GM13976 (cell line): ENCODE data around the gene CAMSAP1.

ENCODE experiments used
- DNase-seq: peaks from one replicate; pipeline ENCODE4 v3.0.0; 2012; ENCODE audit warnings: low spot score
- in situ Hi-C: fragments of 300-500 bp; cut with MboI; formaldehyde crosslinking; loops from one replicate; pipeline ENCODE4 v1.12.0; 2022; ENCODE audit warnings: low sequenced_read_pairs, mixed read lengths, inconsistent platforms; ENCODE audit not compliant: unreplicated experiment
- TF ChIP-seq, protein P1 (sequence below): IDR thresholded peaks from 2 replicates; pipeline ENCODE4 v1.5.1; 2012; ENCODE audit warnings: borderline replicate concordance, mild to moderate bottlenecking; ENCODE audit not compliant: insufficient read depth; ENCODE audit errors: extremely low read depth, missing control alignments, control extremely low read depth

The CAMSAP1 gene

DNA sequence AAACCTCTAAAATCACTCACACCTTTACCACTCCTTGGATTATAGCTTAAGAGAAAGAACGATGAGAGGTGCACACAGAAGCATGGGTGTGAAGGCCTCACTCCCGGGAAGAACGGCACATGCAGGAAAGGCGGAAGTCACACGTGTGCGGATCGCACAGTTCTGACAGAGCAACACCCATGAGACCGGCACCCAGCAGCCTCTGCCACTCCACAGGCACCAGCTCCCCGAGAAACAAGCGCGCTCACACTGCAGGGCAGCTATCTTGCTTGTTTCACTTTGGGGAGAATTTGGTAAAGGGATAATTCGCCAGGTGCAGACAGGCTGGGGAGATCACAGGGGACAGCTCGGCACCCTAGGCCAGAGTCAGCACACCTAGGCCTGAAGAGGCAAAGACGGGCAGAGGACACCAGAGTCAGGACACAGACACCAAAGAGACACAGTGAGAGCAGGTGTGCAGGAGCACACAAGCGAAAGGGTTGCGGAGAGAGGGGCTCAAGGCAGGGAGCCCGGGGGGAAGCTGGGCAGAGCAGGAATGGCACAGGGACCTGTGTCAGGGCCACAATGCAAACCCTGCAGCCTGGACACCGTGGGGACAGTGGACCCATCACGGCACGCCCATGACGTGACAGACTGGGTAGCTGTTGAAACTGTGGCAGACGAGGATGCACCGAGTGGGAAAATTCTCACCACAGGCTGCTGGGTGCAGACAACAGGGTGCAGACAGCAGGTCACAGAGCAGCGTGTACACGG, 81.7 kb downstream of the CAMSAP1 start:
- TF ChIP-seq, protein P1, sequence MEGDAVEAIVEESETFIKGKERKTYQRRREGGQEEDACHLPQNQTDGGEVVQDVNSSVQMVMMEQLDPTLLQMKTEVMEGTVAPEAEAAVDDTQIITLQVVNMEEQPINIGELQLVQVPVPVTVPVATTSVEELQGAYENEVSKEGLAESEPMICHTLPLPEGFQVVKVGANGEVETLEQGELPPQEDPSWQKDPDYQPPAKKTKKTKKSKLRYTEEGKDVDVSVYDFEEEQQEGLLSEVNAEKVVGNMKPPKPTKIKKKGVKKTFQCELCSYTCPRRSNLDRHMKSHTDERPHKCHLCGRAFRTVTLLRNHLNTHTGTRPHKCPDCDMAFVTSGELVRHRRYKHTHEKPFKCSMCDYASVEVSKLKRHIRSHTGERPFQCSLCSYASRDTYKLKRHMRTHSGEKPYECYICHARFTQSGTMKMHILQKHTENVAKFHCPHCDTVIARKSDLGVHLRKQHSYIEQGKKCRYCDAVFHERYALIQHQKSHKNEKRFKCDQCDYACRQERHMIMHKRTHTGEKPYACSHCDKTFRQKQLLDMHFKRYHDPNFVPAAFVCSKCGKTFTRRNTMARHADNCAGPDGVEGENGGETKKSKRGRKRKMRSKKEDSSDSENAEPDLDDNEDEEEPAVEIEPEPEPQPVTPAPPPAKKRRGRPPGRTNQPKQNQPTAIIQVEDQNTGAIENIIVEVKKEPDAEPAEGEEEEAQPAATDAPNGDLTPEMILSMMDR = no peak
- in situ Hi-C loops = no loop called here
- no peak for DNase-seq

DNA sequence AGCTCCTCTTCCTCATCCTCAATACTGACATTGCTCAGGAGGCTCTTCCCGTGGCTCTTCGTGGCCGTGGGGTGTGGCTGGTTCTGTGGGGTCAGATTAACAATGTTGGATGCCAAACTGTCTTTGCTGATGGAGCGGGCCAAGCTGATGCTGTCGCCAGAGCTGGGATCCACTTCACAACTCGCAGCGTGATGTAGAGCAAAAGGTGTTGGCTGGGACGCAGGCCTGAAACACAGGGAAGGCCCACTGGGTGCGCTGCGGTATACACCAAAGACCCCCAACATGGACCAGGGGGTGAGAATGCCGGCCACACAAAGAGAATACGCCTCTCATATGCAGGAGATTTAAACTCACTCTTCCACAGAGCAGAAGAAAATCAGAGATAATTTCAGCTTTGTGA, 84.3 kb downstream of the CAMSAP1 start:
- TF ChIP-seq, protein P1 = no peak
- in situ Hi-C loops = no loop called here
- no peak for DNase-seq

DNA sequence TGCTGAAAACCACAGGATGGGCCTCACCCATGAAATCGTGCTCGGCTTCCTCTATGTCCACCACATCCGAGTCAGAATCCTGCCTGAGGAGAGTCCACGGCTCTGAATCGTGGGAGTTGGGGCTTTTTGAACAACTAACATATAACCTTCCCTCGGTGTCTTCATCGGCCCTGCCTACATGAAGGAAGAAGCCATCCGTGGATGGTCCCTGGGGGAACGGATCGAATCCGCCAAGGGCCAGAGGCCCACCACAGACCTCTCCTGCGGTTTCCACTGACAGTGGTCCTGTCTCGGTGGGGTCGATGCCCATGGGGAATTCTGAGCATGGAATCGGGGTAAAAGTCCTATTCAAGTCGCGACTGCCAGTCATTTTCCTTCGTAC, 85.0 kb downstream of the CAMSAP1 start:
- TF ChIP-seq, protein P1 = no peak
- no peak for DNase-seq
- in situ Hi-C loops = no loop called here

DNA sequence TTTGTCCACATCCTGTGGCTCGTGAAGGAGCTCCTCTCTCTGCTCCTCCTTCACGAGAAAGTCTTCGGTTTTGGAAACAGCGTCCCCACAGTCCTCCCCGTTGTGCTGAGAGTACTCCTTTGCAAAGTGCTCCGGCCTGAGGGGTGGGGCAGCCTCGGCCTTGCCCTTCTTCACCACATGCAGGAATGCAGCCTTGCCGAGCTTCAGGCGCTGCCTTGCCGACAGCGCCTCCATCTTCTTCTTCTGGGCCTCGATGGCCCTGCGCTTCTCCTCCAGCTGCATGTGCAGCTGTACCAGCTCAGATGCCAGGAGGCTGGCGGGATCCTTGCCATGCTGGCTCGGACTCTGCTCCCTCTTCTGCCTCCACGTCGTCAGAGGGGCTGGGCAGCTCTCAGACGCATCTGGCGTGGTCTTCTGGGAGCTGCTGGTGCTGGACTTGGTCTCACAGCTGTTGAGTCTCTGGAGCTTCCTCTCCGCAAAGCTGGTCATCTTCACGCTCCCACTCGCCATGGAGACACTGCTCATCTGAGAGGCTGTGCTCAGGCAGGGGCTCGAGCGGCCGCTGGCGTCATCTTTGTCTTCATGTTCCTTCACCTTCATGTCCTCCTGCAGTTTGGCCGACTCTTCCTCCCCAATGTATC, 85.5 kb downstream of the CAMSAP1 start:
- in situ Hi-C loops = no loop called here
- TF ChIP-seq, protein P1 = no peak
- DNase-seq = no peak

DNA sequence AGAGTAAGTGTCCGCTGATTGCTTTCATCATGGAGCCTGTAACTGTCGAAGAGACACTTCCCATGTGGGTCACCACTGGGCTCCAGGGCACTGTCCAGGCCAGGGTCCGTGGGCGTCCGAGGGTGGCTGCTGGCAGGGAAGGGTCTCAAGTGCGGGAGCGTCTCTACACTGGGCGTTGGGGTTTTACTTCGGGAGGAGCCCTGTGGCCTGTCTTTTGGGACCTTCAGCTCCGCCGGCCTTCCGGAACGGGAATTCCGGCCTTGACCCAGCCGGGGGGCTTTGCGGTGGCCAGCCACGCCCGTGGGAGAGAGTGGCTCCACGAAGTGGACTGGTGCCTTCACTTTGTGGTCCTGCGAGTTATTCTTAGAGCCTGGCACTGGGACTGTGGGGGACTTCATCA, 86.2 kb downstream of the CAMSAP1 start:
- no peak for DNase-seq
- TF ChIP-seq, protein P1 = no peak
- in situ Hi-C loops = no loop called here

DNA sequence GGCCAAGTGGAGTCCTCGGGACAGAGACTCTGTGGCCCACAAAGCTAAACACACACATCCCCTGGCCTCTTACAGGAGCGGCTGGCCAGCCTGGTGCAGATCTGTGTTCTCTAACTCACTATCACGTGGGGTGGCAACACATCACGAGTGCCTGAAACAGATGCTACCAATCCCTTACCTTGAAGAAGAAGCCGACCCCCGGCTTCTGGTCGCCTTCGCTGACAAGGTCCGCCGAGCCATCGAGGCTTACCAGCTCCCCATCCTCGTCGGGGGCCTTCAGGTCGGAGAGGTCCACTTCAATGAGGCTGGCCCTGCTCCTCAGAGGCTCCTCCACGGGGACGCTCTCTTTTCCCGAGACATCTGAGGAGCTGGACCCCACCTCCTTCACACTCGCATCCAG, 86.7 kb downstream of the CAMSAP1 start:
- in situ Hi-C loops = no loop called here
- TF ChIP-seq, protein P1 = no peak

More for the DNA sequence above, 86.7 kb downstream of the CAMSAP1 start:
- DNase-seq = no peak
